HUES48 (cell line): ENCODE data around the gene TTC3.

Experiments used
- H3K27ac ChIP-seq: one replicate; pipeline ENCODE4 v1.7.0; 2013; ENCODE audit warnings: low read depth, low read length, inconsistent platforms
- H3K27me3 ChIP-seq: 2 replicates; pipeline ENCODE4 v1.6.1; 2013; ENCODE audit warnings: mild to moderate bottlenecking, low read length; ENCODE audit not compliant: control insufficient read depth, insufficient read depth
- H3K36me3 ChIP-seq: 2 replicates; pipeline ENCODE4 v1.6.1; 2013; ENCODE audit warnings: low read length; ENCODE audit not compliant: control insufficient read depth, insufficient read depth
- H3K4me1 ChIP-seq: 2 replicates; pipeline ENCODE4 v1.6.1; 2013; ENCODE audit warnings: mild to moderate bottlenecking, low read length; ENCODE audit not compliant: control insufficient read depth, insufficient read depth
- H3K4me3 ChIP-seq: 2 replicates; pipeline ENCODE4 v1.5.1; 2013; ENCODE audit warnings: mild to moderate bottlenecking, low read depth, low read length
- H3K9ac ChIP-seq: 2 replicates; pipeline ENCODE4 v1.6.1; 2013; ENCODE audit warnings: mild to moderate bottlenecking, low read depth, low read length, moderate library complexity
- H3K9me3 ChIP-seq: 2 replicates; pipeline ENCODE4 v1.6.1; 2013; ENCODE audit warnings: low read length; ENCODE audit not compliant: control insufficient read depth, insufficient read depth

TTC3 gene

DNA sequence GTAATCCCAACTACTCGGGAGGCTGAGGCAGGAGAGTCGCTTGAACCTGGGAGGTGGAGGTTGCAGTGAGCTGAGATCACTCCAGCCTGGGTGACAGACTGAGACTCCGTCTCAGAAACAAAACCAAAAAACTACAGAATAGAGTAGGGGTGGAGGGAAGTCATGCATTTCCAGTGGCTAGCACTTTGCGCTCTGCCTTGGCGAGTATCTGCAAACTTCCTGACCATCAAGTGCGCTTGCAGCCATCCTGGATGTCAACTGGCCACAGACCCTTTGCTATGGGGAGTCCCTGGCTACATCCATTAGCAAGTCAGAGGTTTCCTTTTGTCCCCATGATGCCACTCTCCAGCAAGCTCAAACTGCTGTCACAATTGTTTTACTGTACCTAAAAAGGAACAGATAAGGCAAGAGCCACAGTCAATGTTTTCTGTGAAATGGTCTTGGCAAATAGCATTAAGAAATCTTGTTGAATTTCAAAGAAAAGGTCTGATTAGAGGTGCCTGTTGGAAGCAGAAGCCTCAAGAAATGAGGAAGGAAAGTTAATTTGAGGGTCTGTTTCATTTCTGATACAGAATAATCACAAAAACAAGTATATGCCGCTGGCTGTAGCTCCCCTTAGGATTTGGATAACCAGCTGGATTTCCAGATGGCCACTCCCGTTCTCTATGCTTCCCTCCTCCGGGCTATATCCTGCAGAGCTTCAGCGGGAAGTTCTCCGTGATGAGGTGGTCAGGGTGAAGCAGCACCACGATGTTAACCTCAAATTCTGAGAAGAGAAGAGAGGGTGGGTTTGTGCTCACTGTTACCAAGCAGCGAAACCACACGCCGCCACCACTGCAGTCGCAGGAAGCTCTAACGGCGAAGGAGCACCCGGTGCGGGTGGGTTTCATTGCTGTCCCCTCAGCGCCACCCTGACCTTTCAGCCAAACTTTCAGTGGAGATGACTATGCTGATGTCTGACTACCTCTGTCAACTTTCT lies 152.1 kb downstream of the TTC3 start:
- Histone ChIP-seq H3K9me3 (no peaks in the 10 kb centered on the region), H3K4me1 (0 out of 2 replicates have a peak, but pooled peaks cover 4% of the 10 kb centered on the region), H3K27ac (no peak overlapping the region), H3K27me3 (peaks cover 4% of the 10 kb centered on the region; the same call in 1 of the 2 replicates), H3K9ac (no peak overlapping the region), H3K4me3 (no peak overlapping the region), H3K36me3 (peaks cover 70% of the 10 kb centered on the region)

DNA sequence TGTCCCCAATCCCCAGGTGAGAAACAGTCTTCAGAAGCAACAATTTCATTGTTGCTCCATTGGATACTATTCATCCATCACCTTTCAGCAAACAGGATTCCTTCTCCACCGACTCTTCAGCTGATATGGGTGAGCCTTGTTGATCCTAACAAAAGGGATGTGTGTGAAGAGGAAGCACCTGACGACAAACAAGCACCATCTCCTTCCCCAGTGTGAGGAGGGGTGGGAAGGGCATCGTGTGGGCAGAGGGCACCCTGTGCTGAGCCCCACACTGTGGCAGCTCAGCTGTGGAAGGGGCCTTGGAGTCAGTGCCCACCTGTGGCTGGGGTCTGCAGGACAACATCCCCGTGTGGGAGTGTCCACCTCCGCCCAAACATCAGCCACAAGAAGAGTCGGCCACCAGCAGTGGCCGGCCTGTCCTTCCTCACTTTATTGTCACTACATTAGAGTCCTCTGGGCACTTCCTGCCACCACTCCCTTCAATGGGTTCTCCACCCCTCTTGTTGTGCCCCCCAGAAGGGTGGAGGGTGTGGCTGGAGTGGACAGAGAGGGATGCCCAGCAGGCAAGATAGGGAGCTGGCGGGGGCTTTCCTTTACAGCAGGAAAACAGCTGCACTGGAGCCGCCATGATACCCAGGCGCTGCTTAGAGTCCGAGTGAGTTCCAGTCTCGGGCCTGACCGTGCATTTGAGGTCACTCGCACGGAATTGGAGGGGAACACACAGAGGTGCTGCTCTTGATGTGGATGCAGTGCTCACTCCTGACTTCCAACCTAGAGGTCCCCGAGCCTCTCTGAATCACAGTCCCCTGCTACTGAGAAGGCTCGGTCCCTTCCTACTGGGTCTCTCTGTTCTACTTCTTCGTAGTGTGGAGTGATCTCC lies 153.2 kb downstream of the TTC3 start:
- Histone ChIP-seq H3K36me3 (peaks cover 82% of the 10 kb centered on the region), H3K9ac (no peak overlapping the region), H3K27me3 (no peaks in the 10 kb centered on the region)

DNA sequence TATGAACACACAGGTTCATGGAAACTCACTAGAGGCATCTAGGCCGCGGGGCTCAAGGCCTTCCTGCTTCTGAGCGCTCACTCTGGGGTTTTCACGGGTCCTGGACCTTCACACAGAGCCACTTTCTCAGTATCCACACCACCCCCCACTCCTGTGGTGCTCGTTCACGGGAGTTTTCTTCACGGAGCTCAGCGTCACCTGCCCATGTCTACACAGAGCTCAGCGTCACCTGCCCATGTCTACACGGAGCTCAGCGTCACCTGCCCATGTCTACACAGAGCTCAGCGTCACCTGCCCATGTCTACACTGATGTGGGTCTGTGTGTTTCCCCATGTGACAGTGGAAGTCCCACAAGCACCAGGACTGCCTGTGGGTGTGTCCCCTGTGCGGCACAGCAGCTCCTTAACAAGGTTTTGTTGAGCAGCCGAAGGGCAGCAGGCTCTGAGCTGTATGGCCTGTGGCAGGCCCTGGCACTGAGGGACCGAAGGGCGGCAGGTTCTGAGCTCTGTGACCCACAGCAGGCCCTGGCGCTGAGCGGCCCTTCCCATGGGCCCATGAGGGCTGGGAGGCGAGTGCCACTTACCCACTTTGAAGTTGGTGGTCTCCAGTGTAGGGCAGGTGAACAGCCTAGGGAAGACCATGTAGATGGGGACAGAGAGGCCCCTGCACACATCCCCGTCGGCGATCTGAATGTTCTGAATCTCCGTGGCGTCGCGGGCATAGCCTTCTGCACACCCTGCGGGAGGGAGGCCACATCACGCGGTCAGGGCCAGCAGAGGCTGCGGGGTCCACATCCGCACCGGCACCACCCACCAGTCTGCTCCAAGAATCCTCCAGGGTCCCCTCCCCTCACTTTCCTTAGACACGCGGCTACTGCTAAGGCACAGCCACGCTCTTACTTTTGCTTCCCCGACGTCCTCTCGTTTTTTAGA lies 154.3 kb downstream of the TTC3 start:
- Histone ChIP-seq H3K4me1 (no peaks in the 10 kb centered on the region), H3K9me3 (no peaks in the 10 kb centered on the region), H3K4me3 (no peak overlapping the region), H3K27ac (no peak overlapping the region), H3K9ac (no peak overlapping the region), H3K36me3 (peaks cover 92% of the 10 kb centered on the region), H3K27me3 (no peaks in the 10 kb centered on the region)

More for the DNA sequence above, 153.2 kb downstream of the TTC3 start:
- no peak overlapping the region for H3K4me3 ChIP-seq
- H3K4me1 ChIP-seq = no peaks in the 10 kb centered on the region
- no peaks in the 10 kb centered on the region for H3K9me3 ChIP-seq
- no peak overlapping the region for H3K27ac ChIP-seq

DNA sequence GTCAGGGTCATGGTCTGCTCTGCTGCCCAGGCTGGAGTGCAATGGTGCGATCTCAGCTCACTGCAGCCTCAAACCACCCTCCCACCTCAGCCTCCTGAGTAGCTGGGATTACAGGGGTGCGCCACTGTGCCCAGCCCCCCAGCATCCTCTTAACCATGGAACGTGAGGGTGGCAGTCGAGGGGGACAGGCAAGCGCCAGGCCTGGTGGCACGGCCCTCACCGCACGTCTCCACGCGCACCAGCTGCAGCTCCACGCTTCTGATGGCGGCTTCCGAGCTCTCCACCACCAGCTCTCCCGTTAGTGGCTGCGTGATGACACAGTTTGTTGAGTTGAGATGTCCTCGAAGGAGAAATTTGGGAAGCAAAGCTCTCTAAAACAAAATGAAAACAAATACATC lies 154.9 kb downstream of the TTC3 start:
- Histone ChIP-seq H3K4me1 (no peaks in the 10 kb centered on the region), H3K27ac (no peak overlapping the region), H3K9me3 (no peaks in the 10 kb centered on the region), H3K27me3 (no peaks in the 10 kb centered on the region), H3K4me3 (no peak overlapping the region), H3K36me3 (peaks cover 98% of the 10 kb centered on the region), H3K9ac (no peak overlapping the region)

DNA sequence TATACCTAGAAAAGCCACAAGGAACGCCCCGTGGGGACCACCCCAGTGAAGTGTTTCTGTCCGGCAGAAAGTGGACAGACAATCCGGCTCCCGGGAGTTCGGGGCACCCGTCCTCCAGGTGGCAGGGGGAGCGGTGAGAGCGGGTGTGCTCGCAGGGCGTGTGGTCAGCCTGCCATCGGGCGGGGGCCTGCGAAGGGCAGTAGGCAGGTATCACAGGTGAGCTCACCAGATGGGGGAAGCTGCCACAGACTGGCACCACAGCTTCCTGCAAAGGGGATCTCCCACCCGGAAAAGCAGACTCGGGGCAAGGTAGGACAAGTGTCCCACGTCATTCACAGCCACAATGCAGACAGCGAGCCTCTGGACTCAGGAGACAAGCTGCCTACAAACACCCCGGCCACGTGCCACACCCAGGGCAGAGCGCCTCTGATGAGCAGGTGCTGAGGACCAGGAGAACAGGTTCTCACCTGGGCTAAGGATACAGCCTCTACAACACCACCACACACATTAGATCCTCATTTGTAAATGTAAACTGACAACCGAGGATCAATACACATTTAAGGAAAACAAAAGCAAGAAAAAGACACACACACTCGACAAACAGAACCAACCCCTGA lies 157.7 kb downstream of the TTC3 start:
- Histone ChIP-seq H3K9ac (no peak overlapping the region), H3K4me3 (no peak overlapping the region), H3K27ac (no peak overlapping the region), H3K9me3 (no peaks in the 10 kb centered on the region), H3K27me3 (no peaks in the 10 kb centered on the region), H3K4me1 (no peaks in the 10 kb centered on the region), H3K36me3 (peaks cover 85% of the 10 kb centered on the region)

DNA sequence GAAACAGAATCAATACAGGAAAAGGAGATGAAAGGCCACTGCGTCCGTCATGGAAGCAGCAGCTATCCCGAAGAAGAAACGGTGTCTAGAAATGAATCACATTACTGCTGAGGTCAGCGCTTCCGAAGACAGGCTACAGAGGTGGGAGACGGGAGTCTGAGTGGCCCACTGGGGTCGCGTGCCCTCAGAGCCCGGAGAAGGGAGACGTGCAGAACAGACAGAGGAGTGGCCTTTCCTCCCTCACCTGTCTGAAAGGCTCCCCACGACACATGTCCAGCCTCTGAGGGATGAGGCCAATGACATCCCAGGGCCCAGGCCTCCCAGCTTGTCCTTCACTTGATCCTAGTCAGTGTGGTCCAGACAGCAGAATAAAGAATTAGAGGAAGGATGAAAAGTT lies 158.2 kb downstream of the TTC3 start:
- Histone ChIP-seq H3K4me3 (no peak overlapping the region), H3K9ac (no peak overlapping the region), H3K27me3 (no peaks in the 10 kb centered on the region), H3K27ac (no peak overlapping the region), H3K9me3 (no peaks in the 10 kb centered on the region), H3K36me3 (peaks cover 85% of the 10 kb centered on the region), H3K4me1 (no peaks in the 10 kb centered on the region)

DNA sequence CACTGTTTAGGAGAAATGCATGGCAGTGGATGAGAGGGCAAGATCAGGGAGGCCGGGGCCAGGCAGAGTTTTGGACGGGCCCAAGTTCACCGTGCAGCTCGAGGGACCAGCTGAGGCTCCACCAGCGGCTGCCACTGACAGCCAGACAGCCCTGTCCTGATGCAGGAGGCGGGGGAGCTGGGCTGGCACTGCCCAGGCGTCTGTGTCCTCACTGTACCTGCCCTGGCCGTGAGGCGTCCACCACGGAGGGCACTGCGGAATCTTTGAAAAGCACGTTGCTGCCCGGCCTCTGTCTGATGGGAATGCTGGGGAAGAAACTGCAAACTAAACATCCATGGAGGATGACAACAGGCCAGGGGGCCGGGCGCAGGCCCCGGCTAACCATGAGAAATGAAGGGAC lies 158.6 kb downstream of the TTC3 start:
- H3K9ac ChIP-seq = no peak overlapping the region
- H3K4me3 ChIP-seq = no peak overlapping the region
- peaks cover 85% of the 10 kb centered on the region for H3K36me3 ChIP-seq

DNA sequence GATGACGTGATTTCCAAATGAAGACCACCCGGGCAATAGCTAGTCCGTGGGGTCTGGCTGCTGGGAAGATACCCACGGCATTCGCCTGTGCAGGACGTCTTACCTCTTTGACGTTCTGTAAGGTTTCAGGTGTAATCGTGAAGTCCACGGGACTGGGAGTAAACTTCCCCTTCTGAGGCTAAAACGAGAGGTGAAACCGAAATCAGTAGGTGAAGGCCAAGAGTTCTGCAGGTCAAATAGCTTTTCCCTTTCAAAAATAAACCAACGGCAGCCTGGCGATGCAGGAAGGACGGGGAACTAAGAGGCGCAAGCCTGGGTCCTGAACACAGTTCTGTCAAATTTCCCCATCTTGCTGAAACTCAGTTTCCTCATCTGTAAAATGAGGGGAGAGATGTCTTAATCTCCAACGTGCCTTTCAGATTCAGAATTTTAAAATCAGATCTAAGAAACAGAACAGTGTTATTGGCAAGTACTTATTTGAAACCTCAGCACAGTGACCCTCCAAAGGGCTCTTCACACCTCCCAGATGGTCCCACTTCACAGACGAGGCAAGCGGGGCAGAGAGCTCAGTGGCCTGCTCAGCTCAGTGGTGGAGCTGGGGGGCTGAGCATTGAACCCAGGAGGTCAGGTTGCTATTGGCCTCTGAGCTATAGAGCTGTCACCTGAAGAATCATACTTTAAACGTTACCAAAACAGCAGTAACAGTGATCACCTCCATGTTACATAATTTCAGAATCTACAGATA lies 159.4 kb downstream of the TTC3 start:
- no peaks in the 10 kb centered on the region for H3K9me3 ChIP-seq
- H3K4me3 ChIP-seq = no peak overlapping the region
- no peaks in the 10 kb centered on the region for H3K4me1 ChIP-seq
- no peak overlapping the region for H3K9ac ChIP-seq
- peaks cover 84% of the 10 kb centered on the region for H3K36me3 ChIP-seq
- no peak overlapping the region for H3K27ac ChIP-seq
- H3K27me3 ChIP-seq = no peaks in the 10 kb centered on the region

More for the DNA sequence above, 158.6 kb downstream of the TTC3 start:
- Histone ChIP-seq H3K27me3 (no peaks in the 10 kb centered on the region), H3K4me1 (no peaks in the 10 kb centered on the region), H3K27ac (no peak overlapping the region), H3K9me3 (no peaks in the 10 kb centered on the region)

DNA sequence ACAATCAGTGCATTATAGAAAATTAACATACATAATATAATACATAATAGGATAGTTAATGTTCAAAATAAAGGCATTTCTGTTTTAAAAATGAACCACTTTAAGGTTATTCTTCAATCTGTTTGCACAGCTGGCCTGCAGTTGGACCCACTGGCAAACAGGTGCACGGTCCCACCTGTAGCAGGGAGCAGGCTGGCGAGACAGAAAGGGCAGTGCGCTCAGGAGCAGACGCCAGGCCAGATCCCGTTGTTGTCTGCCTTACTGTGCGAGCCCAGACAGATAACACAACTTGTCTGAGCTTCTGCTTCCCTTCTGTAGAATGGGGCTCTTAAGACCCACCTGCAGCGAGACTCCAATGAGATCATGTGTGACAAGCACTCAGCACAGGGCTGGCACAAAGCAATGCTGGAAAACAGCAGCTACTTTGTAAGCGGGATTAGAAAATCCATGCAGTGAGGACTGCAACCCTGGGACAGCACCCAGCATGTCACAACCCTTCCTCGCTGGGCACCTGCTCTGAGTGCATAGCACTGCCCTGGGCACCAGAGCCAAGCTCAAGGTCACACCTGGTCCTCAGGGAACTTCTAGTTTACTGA lies 160.6 kb downstream of the TTC3 start:
- Histone ChIP-seq H3K9me3 (no peaks in the 10 kb centered on the region), H3K9ac (no peak overlapping the region), H3K27me3 (no peaks in the 10 kb centered on the region), H3K27ac (no peak overlapping the region), H3K4me1 (no peaks in the 10 kb centered on the region), H3K4me3 (no peak overlapping the region), H3K36me3 (peaks cover 84% of the 10 kb centered on the region)
